ENCODE results near the gene TRDN. TPM values are rescaled to one million over a fixed set of nuclear protein-coding genes. Genes with fewer than 3 reads are reported as not detected.

The TRDN gene
- total RNA-seq, 4 donors from 2014 or later, result not detected

DNA sequence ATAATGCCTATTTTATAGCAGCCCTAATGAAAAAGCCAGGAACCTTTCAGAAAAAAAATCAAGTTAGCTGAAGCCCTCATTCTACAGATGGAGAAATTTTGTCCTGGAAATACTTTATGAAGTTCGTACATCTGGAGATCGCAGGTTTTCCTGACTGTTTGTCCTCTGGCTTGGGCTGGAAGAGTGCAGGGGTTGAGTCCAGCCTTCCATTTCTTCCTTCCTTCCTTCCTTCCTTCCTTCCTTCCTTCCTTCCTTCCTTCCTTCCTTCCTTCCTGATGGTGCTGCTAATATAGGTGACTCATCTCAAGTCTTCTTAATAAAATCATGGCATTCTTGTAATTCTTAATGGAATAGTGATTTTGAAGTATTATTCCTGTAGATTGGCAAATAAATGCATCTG lies 413.3 kb downstream of the TRDN start:
- TF ChIP-seq, protein P1, sequence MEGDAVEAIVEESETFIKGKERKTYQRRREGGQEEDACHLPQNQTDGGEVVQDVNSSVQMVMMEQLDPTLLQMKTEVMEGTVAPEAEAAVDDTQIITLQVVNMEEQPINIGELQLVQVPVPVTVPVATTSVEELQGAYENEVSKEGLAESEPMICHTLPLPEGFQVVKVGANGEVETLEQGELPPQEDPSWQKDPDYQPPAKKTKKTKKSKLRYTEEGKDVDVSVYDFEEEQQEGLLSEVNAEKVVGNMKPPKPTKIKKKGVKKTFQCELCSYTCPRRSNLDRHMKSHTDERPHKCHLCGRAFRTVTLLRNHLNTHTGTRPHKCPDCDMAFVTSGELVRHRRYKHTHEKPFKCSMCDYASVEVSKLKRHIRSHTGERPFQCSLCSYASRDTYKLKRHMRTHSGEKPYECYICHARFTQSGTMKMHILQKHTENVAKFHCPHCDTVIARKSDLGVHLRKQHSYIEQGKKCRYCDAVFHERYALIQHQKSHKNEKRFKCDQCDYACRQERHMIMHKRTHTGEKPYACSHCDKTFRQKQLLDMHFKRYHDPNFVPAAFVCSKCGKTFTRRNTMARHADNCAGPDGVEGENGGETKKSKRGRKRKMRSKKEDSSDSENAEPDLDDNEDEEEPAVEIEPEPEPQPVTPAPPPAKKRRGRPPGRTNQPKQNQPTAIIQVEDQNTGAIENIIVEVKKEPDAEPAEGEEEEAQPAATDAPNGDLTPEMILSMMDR (IDR thresholded peaks at IDR 0.05), result no peak
- no peak for TF ChIP-seq POLR2A (IDR thresholded peaks at IDR 0.05)
- intact Hi-C loops (cut with DNase I), result no loop called here

DNA sequence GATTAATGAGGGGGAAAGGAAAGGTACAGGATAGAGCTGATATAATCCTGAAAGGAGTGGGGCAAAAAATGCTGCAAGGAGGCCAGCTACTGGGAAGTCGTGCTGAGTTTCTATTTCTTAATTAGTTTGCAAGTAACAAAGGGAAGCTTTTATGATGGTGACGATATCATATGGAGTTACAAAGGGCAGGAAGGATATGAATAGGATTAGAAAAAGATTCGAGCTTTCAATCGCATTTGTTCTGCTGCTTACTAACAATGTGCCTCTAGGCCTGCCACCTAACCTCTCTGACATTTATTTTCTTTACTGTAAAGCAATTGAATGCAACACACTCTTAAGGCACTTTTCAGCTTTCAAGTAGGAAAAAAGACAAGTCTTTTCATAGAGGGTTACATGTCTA lies 421.5 kb downstream of the TRDN start:
- WGBS, 2 donors, result 56 to 61% methylated on average over 4 of the region's 4 CpGs
- TF ChIP-seq, protein P1 (IDR thresholded peaks at IDR 0.05), result no peak
- TF ChIP-seq POLR2A (IDR thresholded peaks at IDR 0.05), result no peak
- H3K9me3 ChIP-seq, result no peaks in the 10 kb centered on the region
- no peaks in the 10 kb centered on the region for H3K27me3 ChIP-seq
- no peaks in the 10 kb centered on the region for H3K36me3 ChIP-seq
- no peak overlapping the region for H3K27ac ChIP-seq
- H3K4me1 ChIP-seq, result no peaks in the 10 kb centered on the region
- no peak overlapping the region for H3K4me3 ChIP-seq (replicated peaks in 1 of 3)
- DNase-seq, result no peak
- intact Hi-C loops (cut with DNase I), result no loop called here

More for the DNA sequence above, 413.3 kb downstream of the TRDN start:
- Histone ChIP-seq H3K36me3 (no peaks in the 10 kb centered on the region), H3K27me3 (no peaks in the 10 kb centered on the region), H3K27ac (no peak overlapping the region), H3K4me3 (replicated peaks in 1 of 3) (no peak overlapping the region), H3K4me1 (no peaks in the 10 kb centered on the region), H3K9me3 (no peaks in the 10 kb centered on the region)
- 88 to 89% methylated on average over 2 of the region's 2 CpGs for WGBS, 2 donors
- DNase-seq, result no peak

DNA sequence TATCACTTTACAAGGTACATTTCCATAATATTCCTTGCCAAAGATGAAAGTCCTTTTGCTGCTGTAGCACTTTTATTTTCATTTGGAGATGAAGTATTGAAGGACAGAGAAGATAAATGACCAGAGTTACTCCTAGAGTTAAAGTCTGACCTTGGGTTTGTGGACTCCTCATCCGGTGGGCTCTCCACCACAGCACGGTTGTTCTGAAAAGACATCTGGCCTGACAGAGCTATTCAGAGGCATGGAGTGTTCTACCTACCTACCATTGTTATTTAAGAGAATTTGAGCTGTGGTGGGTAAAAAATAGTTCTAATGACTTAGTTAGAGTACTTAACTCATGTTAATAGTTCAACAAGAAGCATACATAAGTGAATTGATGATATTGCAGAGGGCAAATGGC lies 422.3 kb downstream of the TRDN start:
- TF ChIP-seq POLR2A (IDR thresholded peaks at IDR 0.05), result no peak
- TF ChIP-seq, protein P1 (IDR thresholded peaks at IDR 0.05), result no peak
- 77 to 88% methylated on average over 2 of the region's 2 CpGs for WGBS, 2 donors

DNA sequence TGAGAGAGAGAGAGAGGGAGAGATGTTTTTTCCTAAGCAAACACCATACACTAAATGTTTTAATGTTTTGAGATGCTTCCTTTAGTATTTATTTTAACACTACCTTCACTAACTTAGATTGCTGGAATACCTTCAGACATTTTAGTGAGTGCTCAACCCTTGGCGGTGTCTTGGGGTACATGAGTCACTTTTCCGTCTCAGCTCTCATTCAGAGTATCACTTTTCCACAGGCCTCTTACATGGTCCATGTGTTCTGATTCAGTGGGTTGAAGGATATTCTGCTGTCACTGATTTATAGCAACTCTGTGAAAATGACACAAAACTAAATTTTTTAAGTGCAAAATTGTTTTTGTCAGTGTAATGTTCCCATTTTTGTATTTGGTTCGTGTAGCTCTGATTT lies 422.8 kb downstream of the TRDN start:
- H3K27ac ChIP-seq, result no peak overlapping the region
- no peak overlapping the region for H3K4me3 ChIP-seq (replicated peaks in 1 of 3)
- 91 to 94% methylated on average over 3 of the region's 3 CpGs for WGBS, 2 donors
- intact Hi-C loops (cut with DNase I), result no loop called here
- H3K9me3 ChIP-seq, result no peaks in the 10 kb centered on the region
- TF ChIP-seq, protein P1 (IDR thresholded peaks at IDR 0.05), result no peak
- no peak for TF ChIP-seq POLR2A (IDR thresholded peaks at IDR 0.05)
- H3K27me3 ChIP-seq, result no peaks in the 10 kb centered on the region
- no peak for DNase-seq
- H3K4me1 ChIP-seq, result no peaks in the 10 kb centered on the region
- H3K36me3 ChIP-seq, result no peaks in the 10 kb centered on the region

More for the DNA sequence above, 422.3 kb downstream of the TRDN start:
- intact Hi-C loops (cut with DNase I), result no loop called here
- Histone ChIP-seq H3K27ac (no peak overlapping the region), H3K36me3 (no peaks in the 10 kb centered on the region), H3K9me3 (no peaks in the 10 kb centered on the region), H3K4me1 (no peaks in the 10 kb centered on the region), H3K4me3 (replicated peaks in 1 of 3) (no peak overlapping the region), H3K27me3 (no peaks in the 10 kb centered on the region)
- no peak for DNase-seq

DNA sequence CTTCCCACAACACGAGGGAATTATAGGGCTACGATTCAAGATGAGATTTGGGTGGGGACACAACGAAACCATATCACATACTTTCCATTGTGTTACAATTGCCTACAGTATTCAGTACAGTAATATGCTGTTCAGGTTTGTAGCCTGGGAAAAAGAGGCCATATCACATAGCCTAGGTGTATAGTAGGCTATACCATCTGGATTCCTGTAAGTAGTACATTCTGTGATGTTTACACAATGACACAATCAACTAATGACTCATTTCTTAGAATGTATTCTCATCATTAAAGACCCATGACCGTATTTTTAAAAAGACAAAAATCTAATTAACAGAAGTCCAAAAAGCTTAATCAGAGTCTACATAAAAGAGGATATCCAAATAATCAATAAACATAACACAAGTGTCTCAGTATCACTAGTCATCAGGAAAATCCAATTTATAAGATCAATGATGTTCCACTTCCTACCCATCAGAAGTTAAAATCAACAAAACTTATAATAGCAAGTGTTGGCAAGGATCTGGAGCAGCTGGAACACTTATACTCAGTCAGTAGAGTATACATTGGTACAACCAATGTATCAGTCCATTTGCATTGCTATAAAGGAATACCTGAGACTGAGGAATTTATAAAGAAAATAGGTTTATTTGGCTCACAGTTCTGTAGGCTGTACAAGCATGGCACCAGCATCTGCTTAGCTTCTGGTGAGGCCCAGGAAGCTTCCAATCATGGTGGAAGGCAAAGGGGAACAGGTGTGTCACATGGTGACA lies 424.8 kb downstream of the TRDN start:
- H3K36me3 ChIP-seq, result no peaks in the 10 kb centered on the region
- no peaks in the 10 kb centered on the region for H3K4me1 ChIP-seq
- DNase-seq, result no peak
- WGBS, 2 donors, result 84% methylated on average over 4 of the region's 4 CpGs
- H3K27ac ChIP-seq, result no peak overlapping the region
- no peak for TF ChIP-seq POLR2A (IDR thresholded peaks at IDR 0.05)
- TF ChIP-seq, protein P1 (IDR thresholded peaks at IDR 0.05), result no peak
- intact Hi-C loops (cut with DNase I), result no loop called here
- no peaks in the 10 kb centered on the region for H3K9me3 ChIP-seq
- no peak overlapping the region for H3K4me3 ChIP-seq (replicated peaks in 1 of 3)
- H3K27me3 ChIP-seq, result no peaks in the 10 kb centered on the region
